ENCODE measurements around the gene P3H4. TPM values are rescaled to one million over a fixed set of nuclear protein-coding genes. Genes with fewer than 3 reads are reported as not detected.

The P3H4 gene
- total RNA-seq, 1 experiment from 2014 or later: 58.9 TPM

DNA sequence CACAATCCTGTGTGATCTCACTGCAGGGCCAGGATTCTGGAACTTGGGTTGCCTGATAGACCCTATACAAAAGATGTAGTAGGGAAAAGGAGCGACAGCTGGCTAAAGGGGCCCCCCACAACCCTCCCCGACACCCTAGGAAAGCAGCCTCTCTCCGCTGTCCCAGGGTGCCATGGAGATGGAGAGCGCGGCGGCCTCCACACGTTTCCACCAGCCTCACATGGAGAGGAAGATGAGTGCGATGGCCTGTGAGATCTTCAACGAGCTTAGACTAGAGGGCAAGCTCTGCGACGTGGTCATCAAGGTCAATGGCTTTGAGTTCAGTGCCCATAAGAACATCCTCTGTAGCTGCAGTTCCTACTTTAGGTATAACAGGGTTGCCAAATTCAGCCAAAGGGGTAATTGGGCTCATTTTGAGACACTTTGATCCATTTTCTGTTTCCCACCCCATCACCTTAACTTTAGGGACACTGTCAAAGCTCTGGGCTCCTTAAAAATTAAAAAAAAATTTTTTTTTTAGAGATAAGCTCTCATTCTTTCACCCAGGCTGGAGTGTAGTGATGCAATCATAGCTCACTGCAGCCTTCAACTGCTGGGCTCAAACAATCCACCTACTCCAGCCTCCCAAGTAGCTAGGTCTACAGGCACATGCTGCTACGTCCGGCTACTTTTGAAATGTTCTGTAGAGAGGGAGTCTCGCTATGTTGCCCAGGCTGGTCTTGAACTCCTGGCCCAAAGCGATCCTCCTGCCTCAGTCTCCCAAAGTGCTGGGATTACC, 26.2 kb upstream of the P3H4 start, which contains the start of gene KLHL10:
Gene KLHL10, plus strand, starts transcription at position 65 of the 778 bp plus-strand sequence. Its CDS starts 108 bp downstream, at position 173.
- no TSS peak for BruUV-seq (replicated peaks)
- DNase-seq (ENCODE audit: low read depth, low spot score): no peak
- intact Hi-C loops (cut with micrococcal nuclease; ENCODE audit: unreplicated experiment): no loop called here

DNA sequence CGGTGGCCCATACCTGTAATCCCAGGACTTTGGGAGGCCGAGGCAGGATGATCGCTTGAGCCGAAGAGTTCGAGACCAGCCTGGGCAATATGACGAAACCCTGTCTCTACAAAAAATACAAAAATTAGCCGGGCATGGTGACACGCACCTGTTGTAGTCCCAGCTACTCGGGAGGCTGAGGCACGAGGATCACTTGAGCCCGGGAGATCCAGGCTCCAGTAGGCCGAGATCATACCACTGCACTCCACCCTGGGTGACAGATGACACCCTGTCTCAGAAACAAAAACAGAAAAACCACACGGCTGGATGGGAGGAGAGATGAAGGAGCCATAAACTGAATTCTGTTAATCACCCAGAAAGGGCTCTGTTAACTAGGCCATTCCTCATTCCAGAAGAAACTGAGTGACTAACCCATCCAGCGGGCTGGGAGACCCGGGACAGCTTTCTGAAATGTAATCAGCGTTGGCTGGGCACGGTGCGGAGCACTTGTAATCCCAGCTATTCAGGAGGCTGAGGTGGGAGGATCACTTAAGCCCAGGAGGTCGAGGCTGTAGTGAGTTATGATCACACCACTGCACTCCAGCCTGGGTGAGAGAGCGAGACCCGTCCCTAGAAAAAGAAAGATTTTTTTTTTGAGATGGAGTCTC, 24.9 kb upstream of the P3H4 start:
- in situ Hi-C loops (cut with HindIII; ENCODE audit: low pct_unique_long_range_greater_than_20kb, low sequenced_read_pairs): no loop called here
- no TSS peak for BruUV-seq (replicated peaks)
- POLR2A ChIA-PET: no interaction called here
- intact Hi-C loops (cut with micrococcal nuclease; ENCODE audit: unreplicated experiment): no loop called here
- Histone ChIP-seq H3K27me3 (ENCODE audit: control insufficient read depth, insufficient read depth, low read length) (no peaks in the 10 kb centered on the region), H3K4me3 (ENCODE audit: low read depth in 2 of 2, low read length in 2 of 2) (peak overlapping the region; percentile 75 to 88), H3K27ac (ENCODE audit: low read length) (peak overlapping the region; percentile 25; the same call in 1 of the 2 replicates), H3K36me3 (ENCODE audit: control insufficient read depth, insufficient read depth, low read length) (no peaks in the 10 kb centered on the region), H3K9me3 (ENCODE audit: control insufficient read depth, insufficient read depth, low read depth, low read length) (no peaks in the 10 kb centered on the region), H3K4me1 (ENCODE audit: control insufficient read depth, insufficient read depth, low read length) (peaks cover 7% of the 10 kb centered on the region)
- CTCF ChIA-PET: no interaction called here
- TF ChIP-seq POLR2AphosphoS5 (IDR thresholded peaks at IDR 0.05; ENCODE audit: low read depth, low read length): no peak
- TF ChIP-seq, protein P1, sequence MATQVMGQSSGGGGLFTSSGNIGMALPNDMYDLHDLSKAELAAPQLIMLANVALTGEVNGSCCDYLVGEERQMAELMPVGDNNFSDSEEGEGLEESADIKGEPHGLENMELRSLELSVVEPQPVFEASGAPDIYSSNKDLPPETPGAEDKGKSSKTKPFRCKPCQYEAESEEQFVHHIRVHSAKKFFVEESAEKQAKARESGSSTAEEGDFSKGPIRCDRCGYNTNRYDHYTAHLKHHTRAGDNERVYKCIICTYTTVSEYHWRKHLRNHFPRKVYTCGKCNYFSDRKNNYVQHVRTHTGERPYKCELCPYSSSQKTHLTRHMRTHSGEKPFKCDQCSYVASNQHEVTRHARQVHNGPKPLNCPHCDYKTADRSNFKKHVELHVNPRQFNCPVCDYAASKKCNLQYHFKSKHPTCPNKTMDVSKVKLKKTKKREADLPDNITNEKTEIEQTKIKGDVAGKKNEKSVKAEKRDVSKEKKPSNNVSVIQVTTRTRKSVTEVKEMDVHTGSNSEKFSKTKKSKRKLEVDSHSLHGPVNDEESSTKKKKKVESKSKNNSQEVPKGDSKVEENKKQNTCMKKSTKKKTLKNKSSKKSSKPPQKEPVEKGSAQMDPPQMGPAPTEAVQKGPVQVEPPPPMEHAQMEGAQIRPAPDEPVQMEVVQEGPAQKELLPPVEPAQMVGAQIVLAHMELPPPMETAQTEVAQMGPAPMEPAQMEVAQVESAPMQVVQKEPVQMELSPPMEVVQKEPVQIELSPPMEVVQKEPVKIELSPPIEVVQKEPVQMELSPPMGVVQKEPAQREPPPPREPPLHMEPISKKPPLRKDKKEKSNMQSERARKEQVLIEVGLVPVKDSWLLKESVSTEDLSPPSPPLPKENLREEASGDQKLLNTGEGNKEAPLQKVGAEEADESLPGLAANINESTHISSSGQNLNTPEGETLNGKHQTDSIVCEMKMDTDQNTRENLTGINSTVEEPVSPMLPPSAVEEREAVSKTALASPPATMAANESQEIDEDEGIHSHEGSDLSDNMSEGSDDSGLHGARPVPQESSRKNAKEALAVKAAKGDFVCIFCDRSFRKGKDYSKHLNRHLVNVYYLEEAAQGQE (IDR thresholded peaks at IDR 0.05; ENCODE audit: insufficient read depth in 1 of 2, low read depth in 2 of 2, low read length in 1 of 2): no peak
- TF ChIP-seq, protein P2, sequence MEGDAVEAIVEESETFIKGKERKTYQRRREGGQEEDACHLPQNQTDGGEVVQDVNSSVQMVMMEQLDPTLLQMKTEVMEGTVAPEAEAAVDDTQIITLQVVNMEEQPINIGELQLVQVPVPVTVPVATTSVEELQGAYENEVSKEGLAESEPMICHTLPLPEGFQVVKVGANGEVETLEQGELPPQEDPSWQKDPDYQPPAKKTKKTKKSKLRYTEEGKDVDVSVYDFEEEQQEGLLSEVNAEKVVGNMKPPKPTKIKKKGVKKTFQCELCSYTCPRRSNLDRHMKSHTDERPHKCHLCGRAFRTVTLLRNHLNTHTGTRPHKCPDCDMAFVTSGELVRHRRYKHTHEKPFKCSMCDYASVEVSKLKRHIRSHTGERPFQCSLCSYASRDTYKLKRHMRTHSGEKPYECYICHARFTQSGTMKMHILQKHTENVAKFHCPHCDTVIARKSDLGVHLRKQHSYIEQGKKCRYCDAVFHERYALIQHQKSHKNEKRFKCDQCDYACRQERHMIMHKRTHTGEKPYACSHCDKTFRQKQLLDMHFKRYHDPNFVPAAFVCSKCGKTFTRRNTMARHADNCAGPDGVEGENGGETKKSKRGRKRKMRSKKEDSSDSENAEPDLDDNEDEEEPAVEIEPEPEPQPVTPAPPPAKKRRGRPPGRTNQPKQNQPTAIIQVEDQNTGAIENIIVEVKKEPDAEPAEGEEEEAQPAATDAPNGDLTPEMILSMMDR (IDR thresholded peaks at IDR 0.05): no peak
- no peak; the same call in 1 of the 2 replicates for TF ChIP-seq SIN3A (IDR thresholded peaks at IDR 0.05; ENCODE audit: borderline replicate concordance, insufficient read depth, low read depth, low read length)
- TF ChIP-seq TCF7L2 (IDR thresholded peaks at IDR 0.05; ENCODE audit: low read depth, low read length): no peak
- DNase-seq (ENCODE audit: low read depth, low spot score) (no peak), ATAC-seq (no peak)

More for the DNA sequence above, 26.2 kb upstream of the P3H4 start, which contains the start of gene KLHL10:
- no peak for ATAC-seq
- Histone ChIP-seq H3K4me3 (ENCODE audit: low read depth in 2 of 2, low read length in 2 of 2) (peak within 1 kb of the TSS; percentile 75 to 88), H3K9me3 (ENCODE audit: control insufficient read depth, insufficient read depth, low read depth, low read length) (no peaks in the 10 kb centered on the region), H3K4me1 (ENCODE audit: control insufficient read depth, insufficient read depth, low read length) (peaks cover 7% of the 10 kb centered on the region), H3K27ac (ENCODE audit: low read length) (peak within 1 kb of the TSS; percentile 25; the same call in 1 of the 2 replicates), H3K36me3 (ENCODE audit: control insufficient read depth, insufficient read depth, low read length) (no peaks in the 10 kb centered on the region), H3K27me3 (ENCODE audit: control insufficient read depth, insufficient read depth, low read length) (no peaks in the 10 kb centered on the region)
- CTCF ChIA-PET: no interaction called here
- in situ Hi-C loops (cut with HindIII; ENCODE audit: low pct_unique_long_range_greater_than_20kb, low sequenced_read_pairs): no loop called here
- TF ChIP-seq TCF7L2 (IDR thresholded peaks at IDR 0.05; ENCODE audit: low read depth, low read length) (no peak), SIN3A (IDR thresholded peaks at IDR 0.05; ENCODE audit: borderline replicate concordance, insufficient read depth, low read depth, low read length) (no peak), POLR2AphosphoS5 (IDR thresholded peaks at IDR 0.05; ENCODE audit: low read depth, low read length) (no peak)
- TF ChIP-seq, protein P1 (IDR thresholded peaks at IDR 0.05; ENCODE audit: insufficient read depth in 1 of 2, low read depth in 2 of 2, low read length in 1 of 2): no peak
- TF ChIP-seq, protein P2 (IDR thresholded peaks at IDR 0.05): no peak
- POLR2A ChIA-PET: no interaction called here
